Trophoblast cell (in vitro differentiated cells and primary cell): Measurements from ENCODE around the gene GIGYF2.

ENCODE experiments used
- DNase-seq, 2 donors: peaks; one replicate each; pipeline ENCODE4 v3.0.0-alpha.2; 2016
- H2AFZ ChIP-seq: 2 replicates; pipeline ENCODE4 v1.6.1; 2013; ENCODE audit warnings: low read length, moderate library complexity, mild to moderate bottlenecking; ENCODE audit not compliant: insufficient read depth, poor library complexity
- H2AK5ac ChIP-seq: 2 replicates; pipeline ENCODE4 v1.6.1; 2013; ENCODE audit warnings: mild to moderate bottlenecking, low read length
- H2BK120ac ChIP-seq: 2 replicates; pipeline ENCODE4 v1.6.1; 2013; ENCODE audit warnings: low read length, mild to moderate bottlenecking, moderate library complexity; ENCODE audit not compliant: insufficient read depth, poor library complexity
- H2BK12ac ChIP-seq: 2 replicates; pipeline ENCODE4 v1.6.1; 2013; ENCODE audit warnings: mild to moderate bottlenecking, low read length, moderate library complexity
- H2BK5ac ChIP-seq: 2 replicates; pipeline ENCODE4 v1.6.1; 2013; ENCODE audit warnings: low read length, low read depth, moderate library complexity, mild to moderate bottlenecking; ENCODE audit not compliant: poor library complexity
- H3K14ac ChIP-seq: 2 replicates; pipeline ENCODE4 v1.6.1; 2013; ENCODE audit warnings: mild to moderate bottlenecking, low read length
- H3K18ac ChIP-seq: 2 replicates; pipeline ENCODE4 v1.6.1; 2013; ENCODE audit warnings: mild to moderate bottlenecking, low read length
- H3K23ac ChIP-seq: 2 replicates; pipeline ENCODE4 v1.6.1; 2013; ENCODE audit warnings: low read length
- H3K27ac ChIP-seq: 2 replicates; pipeline ENCODE4 v1.5.1; 2013; ENCODE audit warnings: low read depth, mild to moderate bottlenecking, inconsistent platforms, low read length, moderate library complexity
- H3K27me3 ChIP-seq: 2 replicates; pipeline ENCODE4 v1.6.1; 2013; ENCODE audit warnings: inconsistent platforms, mild to moderate bottlenecking, low read length, moderate library complexity; ENCODE audit not compliant: insufficient read depth
- H3K36me3 ChIP-seq, 2 experiments: 1 replicate in 1 of 2; 2 replicates in 1 of 2; pipeline ENCODE4 v1.6.1; 2013; ENCODE audit warnings: low read length in 2 of 2, mild to moderate bottlenecking in 2 of 2, moderate library complexity in 1 of 2; ENCODE audit not compliant: insufficient read depth in 2 of 2, control insufficient read depth in 1 of 2
- H3K4ac ChIP-seq: 2 replicates; pipeline ENCODE4 v1.6.1; 2013; ENCODE audit warnings: low read depth, mild to moderate bottlenecking, low read length, moderate library complexity
- H3K4me1 ChIP-seq, 2 experiments: 1 replicate in 1 of 2; 2 replicates in 1 of 2; pipeline ENCODE4 v1.6.1; 2013; ENCODE audit warnings: low read length in 2 of 2, mild to moderate bottlenecking in 2 of 2, moderate library complexity in 1 of 2; ENCODE audit not compliant: insufficient read depth in 2 of 2, control insufficient read depth in 1 of 2
- H3K4me2 ChIP-seq: 2 replicates; pipeline ENCODE4 v1.6.1; 2013; ENCODE audit warnings: inconsistent platforms, mild to moderate bottlenecking, low read length, moderate library complexity
- H3K4me3 ChIP-seq: 2 replicates; pipeline ENCODE4 v1.5.1; 2013; ENCODE audit warnings: mild to moderate bottlenecking, low read depth, low read length, inconsistent platforms
- H3K79me1 ChIP-seq: one replicate; pipeline ENCODE4 v1.6.1; 2013; ENCODE audit warnings: low read length
- H3K79me2 ChIP-seq: 2 replicates; pipeline ENCODE4 v1.6.1; 2013; ENCODE audit warnings: low read length, mild to moderate bottlenecking; ENCODE audit not compliant: control insufficient read depth, insufficient read depth, poor library complexity
- H3K9ac ChIP-seq: 2 replicates; pipeline ENCODE4 v1.6.1; 2013; ENCODE audit warnings: mild to moderate bottlenecking, low read length
- H3K9me3 ChIP-seq: 2 replicates; pipeline ENCODE4 v1.6.1; 2013; ENCODE audit warnings: low read depth, mild to moderate bottlenecking, control low read depth, inconsistent platforms, low read length; ENCODE audit not compliant: insufficient read depth
- H4K12ac ChIP-seq: 2 replicates; pipeline ENCODE4 v1.6.1; 2013; ENCODE audit warnings: low read depth, mild to moderate bottlenecking, low read length, moderate library complexity
- H4K8ac ChIP-seq: 2 replicates; pipeline ENCODE4 v1.6.1; 2013; ENCODE audit warnings: low read depth, mild to moderate bottlenecking, low read length, moderate library complexity
- H4K91ac ChIP-seq: one replicate; pipeline ENCODE4 v1.6.1; 2013; ENCODE audit warnings: low read depth, mild to moderate bottlenecking, low read length, moderate library complexity
- WGBS: extraction: QIAGEN DNeasy Blood & Tissue Kit; methylation state at CpG from one replicate; pipeline ENCODE4 v1.1.7; 2013; ENCODE audit warnings: missing lambda C conversion rate; ENCODE audit not compliant: insufficient read length, insufficient coverage; ENCODE audit errors: extremely low coverage; 5-methylcytosine and 5-hydroxymethylcytosine counted together

GIGYF2 gene

GRCh38 chr2:232674491-232674890, 22.6 kb upstream of the GIGYF2 start:
- Histone ChIP-seq H2BK120ac (no peak overlapping the region), H4K91ac (no peak overlapping the region), H3K27me3 (no peaks in the 10 kb centered on the region), H3K79me1 (no peaks in the 10 kb centered on the region), H3K23ac (no peak overlapping the region), H3K4me3 (no peak overlapping the region), H2AFZ (no peak overlapping the region), H3K4me1 (no peaks in the 10 kb centered on the region), H2BK5ac (no peak overlapping the region), H3K79me2 (no peaks in the 10 kb centered on the region), H3K4ac (no peak overlapping the region), H4K8ac (no peak overlapping the region), H3K14ac (no peak overlapping the region), H3K9me3 (peaks cover 2% of the 10 kb centered on the region), H3K36me3 (peaks cover 10 to 11% of the 10 kb centered on the region in 2 experiments), H2BK12ac (no peak overlapping the region), H2AK5ac (no peak overlapping the region), H3K9ac (no peak overlapping the region), H3K27ac (no peak overlapping the region), H3K4me2 (no peak overlapping the region), H4K12ac (no peak overlapping the region), H3K18ac (no peak overlapping the region)
- DNase-seq, result no peak
- WGBS, result no CpG with 5 or more reads among the region's 6 CpGs

GRCh38 chr2:232675381-232675780, 21.8 kb upstream of the GIGYF2 start:
- peaks cover 2% of the 10 kb centered on the region for H3K9me3 ChIP-seq
- H3K79me1 ChIP-seq, result no peaks in the 10 kb centered on the region
- no peak overlapping the region for H4K91ac ChIP-seq
- no peak overlapping the region for H2BK12ac ChIP-seq
- no CpG with 5 or more reads among the region's 10 CpGs for WGBS
- no peak overlapping the region for H3K9ac ChIP-seq
- H3K4ac ChIP-seq, result no peak overlapping the region
- no peaks in the 10 kb centered on the region for H3K27me3 ChIP-seq
- H3K79me2 ChIP-seq, result no peaks in the 10 kb centered on the region
- H3K4me2 ChIP-seq, result no peak overlapping the region
- no peak overlapping the region for H3K14ac ChIP-seq
- no peak overlapping the region for H4K12ac ChIP-seq
- no peak overlapping the region for H3K27ac ChIP-seq
- no peak overlapping the region for H2AK5ac ChIP-seq
- H3K4me3 ChIP-seq, result no peak overlapping the region
- H2BK120ac ChIP-seq, result no peak overlapping the region
- no peaks in the 10 kb centered on the region for H3K4me1 ChIP-seq
- H2AFZ ChIP-seq, result no peak overlapping the region
- H3K36me3 ChIP-seq, result peaks cover 10 to 11% of the 10 kb centered on the region in 2 experiments
- no peak overlapping the region for H3K23ac ChIP-seq
- H2BK5ac ChIP-seq, result no peak overlapping the region
- DNase-seq, result no peak
- H3K18ac ChIP-seq, result no peak overlapping the region
- no peak overlapping the region for H4K8ac ChIP-seq

GRCh38 chr2:232680006-232680405, 17.1 kb upstream of the GIGYF2 start:
- no peak overlapping the region for H2BK5ac ChIP-seq
- H3K4ac ChIP-seq, result no peak overlapping the region
- H2BK12ac ChIP-seq, result no peak overlapping the region
- H3K23ac ChIP-seq, result no peak overlapping the region
- H3K9me3 ChIP-seq, result peaks cover 2% of the 10 kb centered on the region
- no peak overlapping the region for H4K12ac ChIP-seq
- no peak overlapping the region for H4K8ac ChIP-seq
- H2AFZ ChIP-seq, result no peak overlapping the region
- H3K4me3 ChIP-seq, result no peak overlapping the region
- no peaks in the 10 kb centered on the region for H3K4me1 ChIP-seq
- no peak overlapping the region for H3K14ac ChIP-seq
- H4K91ac ChIP-seq, result no peak overlapping the region
- peaks cover 1 to 6% of the 10 kb centered on the region in 2 experiments for H3K36me3 ChIP-seq
- no peak overlapping the region for H3K27ac ChIP-seq
- peak; percentile 90 to 94 for DNase-seq
- no peaks in the 10 kb centered on the region for H3K79me1 ChIP-seq
- no peaks in the 10 kb centered on the region for H3K79me2 ChIP-seq
- H3K9ac ChIP-seq, result no peak overlapping the region
- H3K18ac ChIP-seq, result no peak overlapping the region
- H3K27me3 ChIP-seq, result no peaks in the 10 kb centered on the region
- WGBS, result no CpG with 5 or more reads among the region's 7 CpGs
- H2AK5ac ChIP-seq, result no peak overlapping the region
- no peak overlapping the region for H2BK120ac ChIP-seq
- H3K4me2 ChIP-seq, result no peak overlapping the region

GRCh38 chr2:232681527-232681926, 15.6 kb upstream of the GIGYF2 start:
- Histone ChIP-seq H3K79me1 (no peaks in the 10 kb centered on the region), H3K79me2 (no peaks in the 10 kb centered on the region), H2BK120ac (no peak overlapping the region), H3K4me2 (no peak overlapping the region), H4K12ac (no peak overlapping the region), H3K4me1 (no peaks in the 10 kb centered on the region), H4K8ac (no peak overlapping the region), H3K27me3 (no peaks in the 10 kb centered on the region), H3K9ac (no peak overlapping the region), H3K4me3 (no peak overlapping the region), H3K23ac (no peak overlapping the region), H4K91ac (no peak overlapping the region), H3K14ac (no peak overlapping the region), H3K4ac (no peak overlapping the region), H2BK5ac (no peak overlapping the region), H2BK12ac (no peak overlapping the region), H3K18ac (no peak overlapping the region), H2AFZ (no peak overlapping the region), H3K36me3 (peaks cover 1 to 6% of the 10 kb centered on the region in 2 experiments), H2AK5ac (no peak overlapping the region), H3K27ac (no peak overlapping the region), H3K9me3 (peaks cover 2% of the 10 kb centered on the region)
- no CpG with 5 or more reads among the region's 10 CpGs for WGBS
- DNase-seq, result no peak
